K562 (cell line): Measurements from ENCODE around the gene FGGY. TPM values are rescaled to one million over a fixed set of nuclear protein-coding genes. Genes with fewer than 3 reads are reported as not detected.

Experiments used
- GATA2 ChIP-seq: sonication (generic); formaldehyde crosslinking; IDR thresholded peaks from 2 replicates; pipeline ENCODE4 v1.4.0; 2020; ENCODE audit warnings: mild to moderate bottlenecking, missing genetic modification reagents
- HEY1 ChIP-seq: fragments of 250-450 bp; sonication (Bioruptor Pico); IDR thresholded peaks from 2 replicates; pipeline ENCODE4 v1.5.0; 2020; ENCODE audit warnings: mild to moderate bottlenecking, moderate library complexity, borderline replicate concordance
- KHSRP ChIP-seq: fragments of 450-650 bp; IDR thresholded peaks from 2 replicates; pipeline ENCODE4 v1.6.1; 2017
- KLF6 ChIP-seq: fragments of 250-450 bp; sonication (Bioruptor Pico); IDR thresholded peaks from 2 replicates; pipeline ENCODE4 v1.4.0; 2020; ENCODE audit warnings: mild to moderate bottlenecking, moderate library complexity, borderline replicate concordance
- POLR2AphosphoS5 ChIP-seq: IDR thresholded peaks from 2 replicates; pipeline ENCODE4 v1.6.1; 2011; ENCODE audit warnings: mild to moderate bottlenecking, low read depth, low read length, moderate library complexity; ENCODE audit not compliant: control insufficient read depth, insufficient read depth
- RAD21 ChIP-seq, 2 experiments: fragments of 250-450 bp in 1 of 2; fragments of 450-650 bp in 1 of 2; sonication (Bioruptor Pico) in 1 of 2; formaldehyde crosslinking in 1 of 2; IDR thresholded peaks in 1 of 2; conservative IDR thresholded peaks in 1 of 2; 2 replicates each; pipeline versions ENCODE4 v1.4.0 to v1.8.0; 2020 to 2022; ENCODE audit warnings: mild to moderate bottlenecking in 2 of 2, moderate library complexity in 1 of 2
- SMAD4 ChIP-seq: fragments of 250-450 bp; sonication (Bioruptor Pico); conservative IDR thresholded peaks from 2 replicates; pipeline ENCODE4 v1.8.0; 2021; ENCODE audit warnings: inconsistent platforms, mild to moderate bottlenecking, moderate library complexity
- ZEB2 ChIP-seq: fragments of 450-650 bp; IDR thresholded peaks from 2 replicates; pipeline ENCODE4 v1.6.1; 2016
- ZNF77 ChIP-seq: fragments of 250-450 bp; sonication (Bioruptor Pico); IDR thresholded peaks from 2 replicates; pipeline ENCODE4 v1.5.0; 2020
- polyA plus RNA-seq, 8 experiments: library from polyadenylated mRNA; depleted of rRNA in 4 of 8; stranded (reverse) in 5 of 8; unstranded in 3 of 8; fragments of >200 nt; fragmentation: Nextera tagmentation in 2 of 8; fragmentation: Illumina TruSeq in 1 of 8; extraction: Ambion mirVana in 2 of 8; extraction: Trizol in 1 of 8; gene quantifications; 2 replicates each; pipeline versions ENCODE4 v1.2.1 to v1.2.3, GENCODE V29; 2011 to 2014; ENCODE audit warnings: inconsistent platforms in 1 of 8, missing spikeins in 1 of 8
- total RNA-seq, 7 experiments: library from RNA; depleted of rRNA in 6 of 7; stranded (reverse); fragments of >200 nt in 6 of 7; fragmentation: Illumina TruSeq in 2 of 7; extraction: Trizol in 2 of 7; gene quantifications; 2 replicates each; pipeline versions ENCODE4 v1.2.1 to v1.2.3, GENCODE V29; 2011 to 2021; ENCODE audit warnings: low replicate concordance in 1 of 7
- TF ChIP-seq, protein P1 (sequence below), 3 experiments: fragments of 200-800 bp in 1 of 3; sonication (Bioruptor generic) in 1 of 3; sonication (generic) in 1 of 3; formaldehyde crosslinking in 1 of 3; IDR thresholded peaks; 2 replicates each; pipeline versions ENCODE4 v1.6.1 to v1.8.0; 2016 to 2022; ENCODE audit warnings: mild to moderate bottlenecking in 2 of 3, missing compliant biosample characterization in 2 of 3, missing genetic modification characterization in 2 of 3, missing genetic modification reagents in 1 of 3
- TF ChIP-seq, protein P2 (sequence below): fragments of 450-650 bp; IDR thresholded peaks from 2 replicates; pipeline ENCODE4 v1.6.1; 2016; ENCODE audit warnings: low read depth
- TF ChIP-seq, protein P3 (sequence below), 2 experiments: fragments of 450-650 bp in 1 of 2; IDR thresholded peaks; 2 replicates each; pipeline ENCODE4 v1.6.1; 2011 to 2017; ENCODE audit warnings: low read depth in 2 of 2, antibody characterized with exemption in 1 of 2, borderline replicate concordance in 1 of 2, low read length in 1 of 2, mild to moderate bottlenecking in 1 of 2, mixed read lengths in 1 of 2; ENCODE audit not compliant: control insufficient read depth in 1 of 2
- TF ChIP-seq, protein P4 (sequence below): fragments of 250-450 bp; sonication (Bioruptor Pico); IDR thresholded peaks from 2 replicates; pipeline ENCODE4 v1.5.0; 2022; ENCODE audit warnings: mild to moderate bottlenecking

FGGY gene
- total and polyA plus RNA-seq, 9 of the 15 experiments (the other 6 are each of a cell fraction or from before 2014, with no cell fraction given): 9.7 to 19.2 (median 12.6) TPM

DNA sequence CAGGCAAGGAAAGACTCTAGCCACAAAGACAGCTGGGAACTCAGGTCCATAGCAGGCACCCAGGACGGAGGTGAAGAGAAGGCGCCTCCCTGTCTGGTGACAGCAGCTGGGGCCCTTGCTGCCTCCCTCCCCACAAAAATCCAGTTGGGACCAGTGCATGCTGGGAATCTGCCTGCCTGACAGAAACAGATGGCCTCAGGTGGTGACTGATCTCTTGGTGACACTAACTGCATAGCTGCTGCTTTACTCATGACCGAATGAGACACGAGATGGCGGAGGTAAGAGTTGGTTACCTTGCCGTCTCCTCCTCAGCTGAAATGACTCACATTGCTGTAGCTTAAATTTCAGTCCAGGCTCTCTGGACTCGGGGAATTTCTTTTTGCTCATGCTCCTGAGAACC is 130.3 kb downstream of the FGGY start (continued):
- TF ChIP-seq, protein P1, sequence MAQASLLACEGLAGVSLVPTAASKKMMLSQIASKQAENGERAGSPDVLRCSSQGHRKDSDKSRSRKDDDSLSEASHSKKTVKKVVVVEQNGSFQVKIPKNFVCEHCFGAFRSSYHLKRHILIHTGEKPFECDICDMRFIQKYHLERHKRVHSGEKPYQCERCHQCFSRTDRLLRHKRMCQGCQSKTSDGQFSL (CRISPR knock-in tag; IDR thresholded peaks at IDR 0.05): no peak
- TF ChIP-seq, protein P1 (tag; IDR thresholded peaks at IDR 0.05): no peak
- TF ChIP-seq ZEB2 (peak; percentile 82), RAD21 (CRISPR knock-in tag; conservative IDR thresholded peaks at IDR 0.05 in 1 of 2, IDR thresholded peaks at IDR 0.05 in 1 of 2) (peak in 1 of 2 experiments; percentile 22; a peak in 1 of 4 replicates), GATA2 (no peak), KHSRP (no peak), SMAD4 (CRISPR knock-in tag) (peak; percentile 56), POLR2AphosphoS5 (no peak), KLF6 (CRISPR knock-in tag) (no peak), ZNF77 (CRISPR knock-in tag) (no peak), HEY1 (CRISPR knock-in tag) (no peak)
- TF ChIP-seq, protein P2, sequence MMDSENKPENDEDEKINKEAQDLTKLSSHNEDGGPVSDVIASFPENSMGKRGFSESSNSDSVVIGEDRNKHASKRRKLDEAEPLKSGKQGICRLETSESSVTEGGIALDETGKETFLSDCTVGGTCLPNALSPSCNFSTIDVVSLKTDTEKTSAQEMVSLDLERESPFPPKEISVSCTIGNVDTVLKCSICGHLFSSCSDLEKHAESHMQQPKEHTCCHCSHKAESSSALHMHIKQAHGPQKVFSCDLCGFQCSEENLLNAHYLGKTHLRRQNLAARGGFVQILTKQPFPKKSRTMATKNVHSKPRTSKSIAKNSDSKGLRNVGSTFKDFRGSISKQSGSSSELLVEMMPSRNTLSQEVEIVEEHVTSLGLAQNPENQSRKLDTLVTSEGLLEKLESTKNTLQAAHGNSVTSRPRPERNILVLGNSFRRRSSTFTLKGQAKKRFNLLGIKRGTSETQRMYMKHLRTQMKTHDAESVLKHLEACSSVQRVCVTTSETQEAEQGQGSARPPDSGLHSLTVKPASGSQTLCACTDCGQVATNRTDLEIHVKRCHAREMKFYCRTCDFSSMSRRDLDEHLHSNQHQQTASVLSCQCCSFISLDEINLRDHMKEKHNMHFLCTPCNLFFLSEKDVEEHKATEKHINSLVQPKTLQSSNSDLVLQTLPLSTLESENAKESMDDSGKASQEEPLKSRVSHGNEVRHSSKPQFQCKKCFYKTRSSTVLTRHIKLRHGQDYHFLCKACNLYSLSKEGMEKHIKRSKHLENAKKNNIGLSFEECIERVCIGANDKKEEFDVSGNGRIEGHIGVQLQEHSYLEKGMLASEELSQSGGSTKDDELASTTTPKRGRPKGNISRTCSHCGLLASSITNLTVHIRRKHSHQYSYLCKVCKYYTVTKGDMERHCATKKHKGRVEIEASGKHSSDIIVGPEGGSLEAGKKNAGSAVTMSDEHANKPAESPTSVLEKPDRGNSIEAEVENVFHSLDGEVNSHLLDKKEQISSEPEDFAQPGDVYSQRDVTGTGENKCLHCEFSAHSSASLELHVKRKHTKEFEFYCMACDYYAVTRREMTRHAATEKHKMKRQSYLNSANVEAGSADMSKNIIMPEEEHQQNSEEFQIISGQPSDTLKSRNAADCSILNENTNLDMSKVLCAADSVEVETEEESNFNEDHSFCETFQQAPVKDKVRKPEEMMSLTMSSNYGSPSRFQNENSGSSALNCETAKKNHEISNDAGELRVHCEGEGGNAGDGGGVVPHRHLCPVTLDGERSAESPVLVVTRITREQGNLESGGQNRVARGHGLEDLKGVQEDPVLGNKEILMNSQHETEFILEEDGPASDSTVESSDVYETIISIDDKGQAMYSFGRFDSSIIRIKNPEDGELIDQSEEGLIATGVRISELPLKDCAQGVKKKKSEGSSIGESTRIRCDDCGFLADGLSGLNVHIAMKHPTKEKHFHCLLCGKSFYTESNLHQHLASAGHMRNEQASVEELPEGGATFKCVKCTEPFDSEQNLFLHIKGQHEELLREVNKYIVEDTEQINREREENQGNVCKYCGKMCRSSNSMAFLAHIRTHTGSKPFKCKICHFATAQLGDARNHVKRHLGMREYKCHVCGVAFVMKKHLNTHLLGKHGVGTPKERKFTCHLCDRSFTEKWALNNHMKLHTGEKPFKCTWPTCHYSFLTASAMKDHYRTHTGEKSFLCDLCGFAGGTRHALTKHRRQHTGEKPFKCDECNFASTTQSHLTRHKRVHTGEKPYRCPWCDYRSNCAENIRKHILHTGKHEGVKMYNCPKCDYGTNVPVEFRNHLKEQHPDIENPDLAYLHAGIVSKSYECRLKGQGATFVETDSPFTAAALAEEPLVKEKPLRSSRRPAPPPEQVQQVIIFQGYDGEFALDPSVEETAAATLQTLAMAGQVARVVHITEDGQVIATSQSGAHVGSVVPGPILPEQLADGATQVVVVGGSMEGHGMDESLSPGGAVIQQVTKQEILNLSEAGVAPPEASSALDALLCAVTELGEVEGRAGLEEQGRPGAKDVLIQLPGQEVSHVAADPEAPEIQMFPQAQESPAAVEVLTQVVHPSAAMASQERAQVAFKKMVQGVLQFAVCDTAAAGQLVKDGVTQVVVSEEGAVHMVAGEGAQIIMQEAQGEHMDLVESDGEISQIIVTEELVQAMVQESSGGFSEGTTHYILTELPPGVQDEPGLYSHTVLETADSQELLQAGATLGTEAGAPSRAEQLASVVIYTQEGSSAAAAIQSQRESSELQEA: no peak
- TF ChIP-seq, protein P3, sequence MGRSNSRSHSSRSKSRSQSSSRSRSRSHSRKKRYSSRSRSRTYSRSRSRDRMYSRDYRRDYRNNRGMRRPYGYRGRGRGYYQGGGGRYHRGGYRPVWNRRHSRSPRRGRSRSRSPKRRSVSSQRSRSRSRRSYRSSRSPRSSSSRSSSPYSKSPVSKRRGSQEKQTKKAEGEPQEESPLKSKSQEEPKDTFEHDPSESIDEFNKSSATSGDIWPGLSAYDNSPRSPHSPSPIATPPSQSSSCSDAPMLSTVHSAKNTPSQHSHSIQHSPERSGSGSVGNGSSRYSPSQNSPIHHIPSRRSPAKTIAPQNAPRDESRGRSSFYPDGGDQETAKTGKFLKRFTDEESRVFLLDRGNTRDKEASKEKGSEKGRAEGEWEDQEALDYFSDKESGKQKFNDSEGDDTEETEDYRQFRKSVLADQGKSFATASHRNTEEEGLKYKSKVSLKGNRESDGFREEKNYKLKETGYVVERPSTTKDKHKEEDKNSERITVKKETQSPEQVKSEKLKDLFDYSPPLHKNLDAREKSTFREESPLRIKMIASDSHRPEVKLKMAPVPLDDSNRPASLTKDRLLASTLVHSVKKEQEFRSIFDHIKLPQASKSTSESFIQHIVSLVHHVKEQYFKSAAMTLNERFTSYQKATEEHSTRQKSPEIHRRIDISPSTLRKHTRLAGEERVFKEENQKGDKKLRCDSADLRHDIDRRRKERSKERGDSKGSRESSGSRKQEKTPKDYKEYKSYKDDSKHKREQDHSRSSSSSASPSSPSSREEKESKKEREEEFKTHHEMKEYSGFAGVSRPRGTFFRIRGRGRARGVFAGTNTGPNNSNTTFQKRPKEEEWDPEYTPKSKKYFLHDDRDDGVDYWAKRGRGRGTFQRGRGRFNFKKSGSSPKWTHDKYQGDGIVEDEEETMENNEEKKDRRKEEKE (IDR thresholded peaks at IDR 0.05; ENCODE audit: borderline replicate concordance in 1 of 2, control insufficient read depth in 1 of 2, low read depth in 2 of 2, low read length in 1 of 2): no peak
- TF ChIP-seq, protein P4, sequence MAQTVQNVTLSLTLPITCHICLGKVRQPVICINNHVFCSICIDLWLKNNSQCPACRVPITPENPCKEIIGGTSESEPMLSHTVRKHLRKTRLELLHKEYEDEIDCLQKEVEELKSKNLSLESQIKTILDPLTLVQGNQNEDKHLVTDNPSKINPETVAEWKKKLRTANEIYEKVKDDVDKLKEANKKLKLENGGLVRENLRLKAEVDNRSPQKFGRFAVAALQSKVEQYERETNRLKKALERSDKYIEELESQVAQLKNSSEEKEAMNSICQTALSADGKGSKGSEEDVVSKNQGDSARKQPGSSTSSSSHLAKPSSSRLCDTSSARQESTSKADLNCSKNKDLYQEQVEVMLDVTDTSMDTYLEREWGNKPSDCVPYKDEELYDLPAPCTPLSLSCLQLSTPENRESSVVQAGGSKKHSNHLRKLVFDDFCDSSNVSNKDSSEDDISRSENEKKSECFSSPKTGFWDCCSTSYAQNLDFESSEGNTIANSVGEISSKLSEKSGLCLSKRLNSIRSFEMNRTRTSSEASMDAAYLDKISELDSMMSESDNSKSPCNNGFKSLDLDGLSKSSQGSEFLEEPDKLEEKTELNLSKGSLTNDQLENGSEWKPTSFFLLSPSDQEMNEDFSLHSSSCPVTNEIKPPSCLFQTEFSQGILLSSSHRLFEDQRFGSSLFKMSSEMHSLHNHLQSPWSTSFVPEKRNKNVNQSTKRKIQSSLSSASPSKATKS (CRISPR knock-in tag): no peak
